HepG2 (cell line): Measurements from ENCODE around the gene H2AZ1. TPM values are rescaled to one million over a fixed set of nuclear protein-coding genes. Genes with fewer than 3 reads are reported as not detected.

Experiments used
- ATAC-seq: fragments of 200-7000 bp; cut with Tn5 transposase; 3 replicates; pipeline ENCODE4 v1.9.1; 2020; ENCODE audit warnings: mild to moderate bottlenecking, moderate library complexity
- BruUV-seq: library from RNA; stranded (reverse); fragments of 400-500 nt; replicated peaks from 2 replicates; lab custom pipeline; 2021; lab: Mats Ljungman, UMichigan
- CTCF ChIA-PET: fragments of 300-600 bp; formaldehyde crosslinking; extraction: SDS; loops from one replicate; lab custom pipeline; 2021; ENCODE audit warnings: low total read pairs, inconsistent platforms, low intra/inter-chr PET ratio; lab: Yijun Ruan, JAX
- POLR2A ChIA-PET: fragments of 350-600 bp; sonication (Branson Sonifier 250); formaldehyde crosslinking; loops from one replicate; lab custom pipeline; 2020; ENCODE audit warnings: antibody characterized with exemption, inconsistent platforms; lab: Yijun Ruan, JAX
- DNase-seq: peaks from one replicate; pipeline ENCODE4 v3.0.0-alpha.2; 2015; ENCODE audit warnings: low spot score
- FAIRE-seq: peaks from 3 replicates; lab custom pipeline; 2011; peaks lifted over from hg19 to GRCh38; lab: Jason Lieb, UNC
- H2AFZ ChIP-seq: one replicate; pipeline ENCODE4 v1.6.1; 2011; ENCODE audit warnings: low read length, inconsistent platforms
- H3K27ac ChIP-seq: fragments of 300-600 bp; 3 replicates; pipeline ENCODE4 v1.8.0; 2011; ENCODE audit warnings: mixed run types, mild to moderate bottlenecking, mixed read lengths, low read length, inconsistent platforms; ENCODE audit not compliant: insufficient read depth; ENCODE audit errors: extremely low read length
- H3K27me3 ChIP-seq, 2 experiments: fragments of 200-600 bp in 1 of 2; 2 replicates in 1 of 2; 3 replicates in 1 of 2; pipeline versions ENCODE4 v1.6.0 to v1.8.0; 2011; ENCODE audit warnings: low read length in 2 of 2, mild to moderate bottlenecking in 2 of 2, moderate library complexity in 2 of 2, inconsistent platforms in 1 of 2; ENCODE audit not compliant: insufficient read depth in 2 of 2, control insufficient read depth in 1 of 2
- H3K36me3 ChIP-seq, 2 experiments: fragments of 200-600 bp in 1 of 2; replicated peaks in 1 of 2; 2 replicates in 1 of 2; 3 replicates in 1 of 2; pipeline versions ENCODE4 v1.5.1 to v1.8.0; 2011; ENCODE audit warnings: low read length in 2 of 2, inconsistent platforms in 1 of 2; ENCODE audit not compliant: insufficient read depth in 2 of 2, control insufficient read depth in 1 of 2
- H3K4me1 ChIP-seq: 2 replicates; pipeline ENCODE4 v1.5.1; 2012; ENCODE audit warnings: low read length, inconsistent platforms; ENCODE audit not compliant: insufficient read depth
- H3K4me2 ChIP-seq: 2 replicates; pipeline ENCODE4 v1.6.0; 2011; ENCODE audit warnings: low read depth, low read length, inconsistent platforms
- H3K4me3 ChIP-seq, 3 experiments: fragments of 200-600 bp in 1 of 3; sonication (generic), shearing (Covaris generic) in 1 of 3; replicated peaks in 1 of 3; 2 replicates each; pipeline ENCODE4 v1.5.1; 2011 to 2016; ENCODE audit warnings: low read length in 3 of 3, inconsistent platforms in 2 of 3, low read depth in 2 of 3, mild to moderate bottlenecking in 2 of 3, control low read depth in 1 of 3, mixed read lengths in 1 of 3; ENCODE audit not compliant: insufficient read depth in 1 of 3
- H3K79me2 ChIP-seq: one replicate; pipeline ENCODE4 v1.6.1; 2011; ENCODE audit warnings: low read length, inconsistent platforms; ENCODE audit not compliant: insufficient read depth
- H3K9ac ChIP-seq: 2 replicates; pipeline ENCODE4 v1.6.0; 2011; ENCODE audit warnings: mild to moderate bottlenecking, low read depth, low read length, inconsistent platforms; ENCODE audit not compliant: insufficient read depth
- H3K9me3 ChIP-seq: 2 replicates; pipeline ENCODE4 v1.5.1; 2012; ENCODE audit warnings: mild to moderate bottlenecking, low read length
- H4K20me1 ChIP-seq: 2 replicates; pipeline ENCODE4 v1.6.0; 2011; ENCODE audit warnings: inconsistent platforms, mild to moderate bottlenecking, low read length, moderate library complexity; ENCODE audit not compliant: insufficient read depth
- DNMT3B ChIP-seq: conservative IDR thresholded peaks from 2 replicates; pipeline ENCODE4 v1.6.1; 2016; ENCODE audit warnings: missing biosample characterization, control low read depth
- NBN ChIP-seq: fragments of 450-650 bp; conservative IDR thresholded peaks from 2 replicates; pipeline ENCODE4 v1.6.1; 2017
- NFAT5 ChIP-seq: sonication (generic); formaldehyde crosslinking; IDR thresholded peaks from 2 replicates; pipeline ENCODE4 v1.4.0; 2020; ENCODE audit warnings: missing genetic modification reagents
- PAF1 ChIP-seq: IDR thresholded peaks from 2 replicates; pipeline ENCODE4 v1.6.1; 2016; ENCODE audit warnings: missing genetic modification reagents, missing compliant biosample characterization
- POLR2A ChIP-seq, 2 experiments: IDR thresholded peaks; 2 replicates each; pipeline ENCODE4 v1.6.1; 2011; ENCODE audit warnings: low read depth in 2 of 2, low read length in 2 of 2, mild to moderate bottlenecking in 1 of 2, moderate library complexity in 1 of 2; ENCODE audit not compliant: insufficient read depth in 1 of 2
- U2AF1 ChIP-seq: fragments of 200-400 bp; formaldehyde crosslinking; optimal IDR thresholded peaks from 2 replicates; pipeline ENCODE3; 2017; ENCODE audit warnings: mild to moderate bottlenecking, low read depth, low read length
- ZBTB2 ChIP-seq: sonication (generic); formaldehyde crosslinking; IDR thresholded peaks from 2 replicates; pipeline ENCODE4 v1.8.0; 2022; ENCODE audit warnings: low read depth, missing genetic modification reagents
- ZMYM3 ChIP-seq: sonication (generic); formaldehyde crosslinking; IDR thresholded peaks from 2 replicates; pipeline ENCODE4 v1.5.1; 2020; ENCODE audit warnings: mild to moderate bottlenecking, missing genetic modification reagents
- ZNF205 ChIP-seq: IDR thresholded peaks from 2 replicates; pipeline ENCODE4 v1.6.1; 2018; ENCODE audit warnings: missing biosample characterization, missing genetic modification reagents
- ZNF260 ChIP-seq: sonication (generic); formaldehyde crosslinking; IDR thresholded peaks from 2 replicates; pipeline ENCODE4 v1.4.0; 2020; ENCODE audit warnings: missing genetic modification reagents, low read depth, mild to moderate bottlenecking, borderline replicate concordance
- ZNF264 ChIP-seq: sonication (generic); formaldehyde crosslinking; IDR thresholded peaks from 2 replicates; pipeline ENCODE4 v1.4.0; 2020; ENCODE audit warnings: missing genetic modification reagents
- ZNF451 ChIP-seq: sonication (generic); formaldehyde crosslinking; IDR thresholded peaks from 2 replicates; pipeline ENCODE4 v1.5.0; 2020; ENCODE audit warnings: mild to moderate bottlenecking, missing genetic modification reagents
- ZSCAN22 ChIP-seq: sonication (generic); formaldehyde crosslinking; IDR thresholded peaks from 2 replicates; pipeline ENCODE4 v1.4.0; 2020; ENCODE audit warnings: mild to moderate bottlenecking, missing genetic modification reagents
- ZZZ3 ChIP-seq: sonication (generic); formaldehyde crosslinking; IDR thresholded peaks from 2 replicates; pipeline ENCODE4 v1.4.0; 2020; ENCODE audit warnings: missing genetic modification reagents, mild to moderate bottlenecking, borderline replicate concordance
- WGBS: methylation state at CpG from one replicate; pipeline ENCODE4 v1.1.6; 2017; ENCODE audit warnings: low lambda C conversion rate; 5-methylcytosine and 5-hydroxymethylcytosine counted together
- in situ Hi-C: cut with HindIII; loops from 2 replicates; pipeline ENCODE4 v1.10.0; 2017; ENCODE audit warnings: low pct_unique_long_range_greater_than_20kb; ENCODE audit not compliant: extremely low pct_ligation_motif_present
- intact Hi-C: fragments of 100-400 bp; cut with micrococcal nuclease; formaldehyde crosslinking; loops from one replicate; pipeline ENCODE4 v1.10.0; 2022; ENCODE audit not compliant: unreplicated experiment
- polyA plus RNA-seq, 8 experiments: library from polyadenylated mRNA; depleted of rRNA in 3 of 8; stranded (reverse) in 7 of 8; unstranded in 1 of 8; fragments of >200 nt; fragmentation: Illumina TruSeq in 4 of 8; extraction: Trizol in 4 of 8; gene quantifications; 2 replicates each; pipeline versions ENCODE4 v1.2.1 to v1.2.3, GENCODE V29; 2011 to 2016; ENCODE audit warnings: low read depth in 4 of 8, missing spikeins in 1 of 8, mixed read lengths in 1 of 8; ENCODE audit not compliant: insufficient read depth in 1 of 8
- total RNA-seq, 5 experiments: library from RNA; depleted of rRNA; stranded (reverse); fragments of >200 nt; fragmentation: Illumina TruSeq; extraction: Trizol; gene quantifications; 2 replicates each; pipeline ENCODE4 v1.2.3, GENCODE V29; 2016; ENCODE audit warnings: low read depth in 1 of 5

H2AZ1 gene
- total and polyA plus RNA-seq, 2 of the 13 experiments (the other 11 are each of a cell fraction or from before 2014, with no cell fraction given), result 301 to 574 TPM

- Histone ChIP-seq H3K27ac (no peak overlapping the region), H3K9me3 (no peaks in the 10 kb centered on the region), H3K36me3 (no peaks in the 10 kb centered on the region), H3K9ac (no peak overlapping the region), H2AFZ (no peak overlapping the region), H4K20me1 (no peaks in the 10 kb centered on the region), H3K27me3 (no peaks in the 10 kb centered on the region), H3K4me3 (no peak overlapping the region), H3K4me2 (no peak overlapping the region), H3K4me1 (no peaks in the 10 kb centered on the region), H3K79me2 (no peaks in the 10 kb centered on the region)
- CTCF ChIA-PET, result no interaction called here
- no TSS peak for BruUV-seq
- POLR2A ChIA-PET, result no interaction called here
- no peak for DNase-seq
- 3% methylated on average over 4 of the region's 4 CpGs for WGBS
- ATAC-seq, result no peak
- intact Hi-C loops (no loop called here), in situ Hi-C loops (no loop called here)
- no peak for FAIRE-seq
- no peak for TF ChIP-seq ZMYM3 (CRISPR knock-in tag)
- no peak for TF ChIP-seq POLR2A (IDR thresholded peaks at IDR 0.05; ENCODE audit: insufficient read depth in 1 of 2, low read depth in 2 of 2, low read length in 2 of 2)
- TF ChIP-seq ZBTB2 (CRISPR knock-in tag), result no peak
- TF ChIP-seq DNMT3B (CRISPR knock-in tag), result no peak
- TF ChIP-seq ZNF260 (CRISPR knock-in tag), result no peak
- TF ChIP-seq ZNF451 (CRISPR knock-in tag), result no peak
- no peak for TF ChIP-seq NFAT5 (CRISPR knock-in tag)
- no peak for TF ChIP-seq ZZZ3
- no peak for TF ChIP-seq U2AF1
- no peak for TF ChIP-seq PAF1
- no peak for TF ChIP-seq NBN
- no peak for TF ChIP-seq ZSCAN22 (CRISPR knock-in tag)
- no peak for TF ChIP-seq ZNF205 (CRISPR knock-in tag)
- no peak for TF ChIP-seq ZNF264
Measured at GRCh38 chr4:99983289-99983943, 33.3 kb upstream of the H2AZ1 start.
